ENCODE measurements around the gene PRSS2. TPM values are rescaled to one million over a fixed set of nuclear protein-coding genes. Genes with fewer than 3 reads are reported as not detected.
"Not testable (repeated sequence)": the region's sequence is repeated elsewhere in the genome, so short reads cannot be mapped to it uniquely, and the experiment has no call there.

The PRSS2 gene
- total RNA-seq, 1 donor from 2014 or later = not detected

GRCh38 chr7:142771353-142771723 is 568 bp downstream of the PRSS2 start:
- Mint-ChIP-seq H3K36me3 (ENCODE audit: low read depth) (no peaks in the 10 kb centered on the region), H3K4me3 (no peak overlapping the region), H3K9me3 (no peaks in the 10 kb centered on the region), H3K27me3 (peaks cover 4% of the 10 kb centered on the region), H3K27ac (no peak overlapping the region), H3K4me1 (peaks cover 3% of the 10 kb centered on the region)
- DNase-seq = no peak
- intact Hi-C loops (cut with micrococcal nuclease) = no loop called here

GRCh38 chr7:142772051-142772450 is 1.3 kb downstream of the PRSS2 start:
- H3K36me3 Mint-ChIP-seq (ENCODE audit: low read depth) = no peaks in the 10 kb centered on the region
- intact Hi-C loops (cut with micrococcal nuclease) = no loop called here
- peaks cover 3% of the 10 kb centered on the region for H3K4me1 Mint-ChIP-seq
- no peak for DNase-seq
- peaks cover 4% of the 10 kb centered on the region for H3K27me3 Mint-ChIP-seq
- H3K27ac Mint-ChIP-seq = no peak overlapping the region
- no peaks in the 10 kb centered on the region for H3K9me3 Mint-ChIP-seq
- H3K4me3 Mint-ChIP-seq = no peak overlapping the region

- no peak for DNase-seq
- intact Hi-C loops (cut with micrococcal nuclease) = no loop called here
- Mint-ChIP-seq H3K36me3 (ENCODE audit: low read depth) (no peaks in the 10 kb centered on the region), H3K4me1 (peaks cover 3% of the 10 kb centered on the region), H3K9me3 (no peaks in the 10 kb centered on the region), H3K27ac (no peak overlapping the region), H3K27me3 (peaks cover 4% of the 10 kb centered on the region), H3K4me3 (no peak overlapping the region)
These were observed 1.9 kb downstream of the PRSS2 start for GRCh38 chr7:142772673-142773072.

- Mint-ChIP-seq H3K27me3 (peaks cover 4% of the 10 kb centered on the region), H3K36me3 (ENCODE audit: low read depth) (no peaks in the 10 kb centered on the region), H3K9me3 (no peaks in the 10 kb centered on the region), H3K4me1 (peaks cover 7% of the 10 kb centered on the region), H3K27ac (no peak overlapping the region), H3K4me3 (no peak overlapping the region)
- intact Hi-C loops (cut with micrococcal nuclease) = no loop called here
- DNase-seq = no peak
These were observed 2.5 kb downstream of the PRSS2 start for GRCh38 chr7:142773230-142773629.

GRCh38 chr7:142773937-142774744 is 3.4 kb downstream of the PRSS2 start:
- DNase-seq = no peak
- Mint-ChIP-seq H3K4me1 (peaks cover 8% of the 10 kb centered on the region), H3K27me3 (peaks cover 2% of the 10 kb centered on the region), H3K27ac (no peak overlapping the region), H3K36me3 (ENCODE audit: low read depth) (no peaks in the 10 kb centered on the region), H3K4me3 (no peak overlapping the region), H3K9me3 (no peaks in the 10 kb centered on the region)
- intact Hi-C loops (cut with micrococcal nuclease) = no loop called here

GRCh38 chr7:142774826-142775225 is 4.1 kb downstream of the PRSS2 start:
- H3K27me3 Mint-ChIP-seq = peaks cover 2% of the 10 kb centered on the region
- H3K27ac Mint-ChIP-seq = no peak overlapping the region
- intact Hi-C loops (cut with micrococcal nuclease) = no loop called here

GRCh38 chr7:142775351-142776115 is 4.8 kb downstream of the PRSS2 start:
- H3K4me1 Mint-ChIP-seq; DNase-seq; H3K36me3 Mint-ChIP-seq (ENCODE audit: low read depth); H3K4me3 Mint-ChIP-seq; H3K27ac Mint-ChIP-seq; H3K9me3 Mint-ChIP-seq; H3K27me3 Mint-ChIP-seq; intact Hi-C loops (cut with micrococcal nuclease): not testable (repeated sequence)

More at GRCh38 chr7:142774826-142775225, 4.1 kb downstream of the PRSS2 start:
- H3K9me3 Mint-ChIP-seq = no peaks in the 10 kb centered on the region
- no peaks in the 10 kb centered on the region for H3K36me3 Mint-ChIP-seq (ENCODE audit: low read depth)
- DNase-seq = no peak
- no peak overlapping the region for H3K4me3 Mint-ChIP-seq
- peaks cover 8% of the 10 kb centered on the region for H3K4me1 Mint-ChIP-seq

- Mint-ChIP-seq H3K9me3 (no peaks in the 10 kb centered on the region), H3K4me1 (peaks cover 5% of the 10 kb centered on the region), H3K36me3 (ENCODE audit: low read depth) (no peaks in the 10 kb centered on the region), H3K27ac (no peak overlapping the region), H3K27me3 (peaks cover 2% of the 10 kb centered on the region), H3K4me3 (no peak overlapping the region)
- no peak for DNase-seq
- intact Hi-C loops (cut with micrococcal nuclease) = no loop called here
These were observed 5.6 kb downstream of the PRSS2 start for GRCh38 chr7:142776206-142776844.

- H3K27ac Mint-ChIP-seq; H3K9me3 Mint-ChIP-seq; H3K4me3 Mint-ChIP-seq; H3K36me3 Mint-ChIP-seq (ENCODE audit: low read depth); H3K4me1 Mint-ChIP-seq; DNase-seq; H3K27me3 Mint-ChIP-seq; intact Hi-C loops (cut with micrococcal nuclease): not testable (repeated sequence)
These were observed 6.1 kb downstream of the PRSS2 start for GRCh38 chr7:142776845-142777225.

- H3K4me3 Mint-ChIP-seq = no peak overlapping the region
- intact Hi-C loops (cut with micrococcal nuclease) = no loop called here
- no peak for DNase-seq
- peaks cover 2% of the 10 kb centered on the region for H3K27me3 Mint-ChIP-seq
- no peak overlapping the region for H3K27ac Mint-ChIP-seq
- H3K9me3 Mint-ChIP-seq = no peaks in the 10 kb centered on the region
- peaks cover 5% of the 10 kb centered on the region for H3K4me1 Mint-ChIP-seq
- no peaks in the 10 kb centered on the region for H3K36me3 Mint-ChIP-seq (ENCODE audit: low read depth)
These were observed 6.5 kb downstream of the PRSS2 start for GRCh38 chr7:142777318-142777717.

- H3K27me3 Mint-ChIP-seq = no peaks in the 10 kb centered on the region
- DNase-seq = peak; percentile 91
- H3K4me1 Mint-ChIP-seq = peaks cover 8% of the 10 kb centered on the region
- peaks cover 13% of the 10 kb centered on the region for H3K36me3 Mint-ChIP-seq (ENCODE audit: low read depth)
- intact Hi-C loops (cut with micrococcal nuclease) = loop anchor here (1.0 kb wide), 3 partner anchors 71 to 151 kb away; no protein-coding TSS in a partner anchor
- H3K27ac Mint-ChIP-seq = peak overlapping the region; percentile 83
- H3K9me3 Mint-ChIP-seq = no peaks in the 10 kb centered on the region
- H3K4me3 Mint-ChIP-seq = peak overlapping the region; percentile 79
These were observed 12.4 kb downstream of the PRSS2 start for GRCh38 chr7:142782922-142783900.

- peak; percentile 56 for DNase-seq
- H3K36me3 Mint-ChIP-seq (ENCODE audit: low read depth) = peaks cover 22% of the 10 kb centered on the region
- intact Hi-C loops (cut with micrococcal nuclease) = loop anchor here (1.0 kb wide), 1 partner anchor 148 kb away; no protein-coding TSS in a partner anchor
- no peak overlapping the region for H3K4me3 Mint-ChIP-seq
- no peaks in the 10 kb centered on the region for H3K27me3 Mint-ChIP-seq
- peak overlapping the region; percentile 80 for H3K27ac Mint-ChIP-seq
- peaks cover 6% of the 10 kb centered on the region for H3K4me1 Mint-ChIP-seq
- H3K9me3 Mint-ChIP-seq = no peaks in the 10 kb centered on the region
These were observed 13.3 kb downstream of the PRSS2 start for GRCh38 chr7:142784096-142784495.

- Mint-ChIP-seq H3K4me1 (peaks cover 6% of the 10 kb centered on the region), H3K9me3 (no peaks in the 10 kb centered on the region), H3K27ac (peak overlapping the region; percentile 91), H3K36me3 (ENCODE audit: low read depth) (peaks cover 28% of the 10 kb centered on the region), H3K27me3 (no peaks in the 10 kb centered on the region), H3K4me3 (peak overlapping the region; percentile 55)
- intact Hi-C loops (cut with micrococcal nuclease) = loop anchor here (1.0 kb wide), 3 partner anchors 14 to 148 kb away; no protein-coding TSS in a partner anchor
- peak; percentile 81 for DNase-seq
These were observed 13.9 kb downstream of the PRSS2 start for GRCh38 chr7:142784716-142785115.

Measured in activated CD4-positive, alpha-beta T cell treated with anti-CD3 and anti-CD28 coated beads, Interleukin-2, amount 10 ng/mL, durations not matched to agents 24 days and 14 days (primary cell).